8988T (cell line): ENCODE data around the gene ZBTB7A.
A peak's percentile ranks its signal among the peaks of the same experiment; 100 is the strongest.

ENCODE experiments used
- DNase-seq: peaks from one replicate; pipeline ENCODE4 v3.0.0; 2011

ZBTB7A gene

GRCh38 chr19:4052114-4052992 lies 14.3 kb downstream of the ZBTB7A start:
- no peak for DNase-seq

DNA sequence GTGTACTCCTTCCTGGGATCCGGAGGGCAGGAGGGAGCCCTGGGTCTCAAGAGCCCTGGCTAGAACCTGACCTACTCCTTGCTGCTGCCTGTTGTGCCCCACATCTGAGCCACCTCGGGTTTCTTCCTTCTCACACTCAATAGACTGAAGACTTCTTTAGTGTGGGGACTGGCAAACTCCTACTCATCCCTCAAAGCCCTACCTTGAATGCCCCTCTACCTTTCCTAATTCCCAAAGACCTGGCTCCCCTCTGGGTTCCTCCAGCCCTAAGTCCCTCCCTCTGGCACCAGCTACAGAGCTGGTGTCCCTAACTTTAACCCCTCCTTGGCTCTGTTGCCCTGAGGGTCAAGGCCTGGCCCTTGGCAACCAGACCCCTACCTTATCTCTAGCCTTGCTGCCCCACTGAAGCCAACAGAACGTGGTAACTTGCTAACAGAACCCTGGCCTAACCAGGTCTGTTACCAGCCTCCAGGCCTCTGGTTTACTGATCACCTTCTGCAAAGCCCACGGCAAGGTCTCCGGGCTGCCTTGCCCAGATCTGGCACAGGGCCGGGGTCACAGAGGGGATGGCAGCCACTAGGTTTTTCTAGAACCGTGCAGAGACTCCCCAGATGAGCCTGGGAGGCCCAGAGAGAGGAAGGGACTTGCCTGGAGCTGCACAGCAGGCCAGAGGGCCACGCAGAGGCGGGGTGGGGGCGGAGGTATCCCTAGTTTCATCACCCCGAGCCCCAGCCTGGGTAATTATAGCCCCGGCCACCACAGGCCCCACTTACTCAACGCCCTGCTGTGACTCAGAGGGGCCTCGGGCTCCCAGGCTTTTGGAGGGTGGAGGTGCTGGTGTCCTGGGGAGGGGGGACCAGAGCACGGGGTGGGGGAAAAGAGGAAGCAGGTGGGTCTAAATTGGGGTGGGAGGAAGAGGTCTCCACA lies 15.3 kb downstream of the ZBTB7A start:
- peak; percentile 34 for DNase-seq

- no peak for DNase-seq
Observed at GRCh38 chr19:4049432-4049831, 17.3 kb downstream of the ZBTB7A start.

DNA sequence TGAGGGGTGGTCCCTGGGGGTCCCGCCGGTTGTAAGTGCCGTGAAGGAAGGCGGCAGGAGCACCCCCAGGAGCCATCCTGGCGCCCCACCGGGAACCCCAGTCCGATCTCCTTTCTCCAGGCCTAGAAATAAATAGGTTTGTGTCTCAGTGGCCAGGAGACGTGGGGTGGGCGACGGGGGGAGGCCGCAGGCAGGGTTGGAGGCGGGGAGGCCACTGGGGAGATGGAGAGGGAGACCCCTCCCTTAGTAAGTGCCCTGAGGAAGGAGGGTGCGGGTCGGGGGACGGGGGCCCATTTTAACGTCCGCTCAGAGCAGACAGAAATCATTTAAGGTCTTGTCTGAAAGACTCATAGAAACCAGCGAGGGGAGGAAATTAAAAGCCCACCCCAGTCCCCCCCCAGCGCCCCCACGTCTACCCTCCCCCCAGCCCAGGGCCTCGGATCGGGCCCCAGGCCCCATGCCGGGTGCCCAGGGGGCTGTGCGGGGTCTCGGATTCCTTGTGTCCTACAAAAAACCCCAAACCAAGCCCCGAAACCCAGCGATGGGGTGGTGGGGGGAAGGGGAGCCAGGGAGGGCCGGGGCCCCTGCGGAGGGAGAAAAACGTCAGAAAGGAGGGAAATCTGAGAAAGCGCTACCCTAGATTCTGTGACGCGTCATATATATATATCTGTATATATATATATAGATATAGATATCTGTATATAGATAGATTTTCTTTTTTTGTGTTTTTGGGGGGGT lies 19.6 kb downstream of the ZBTB7A start:
- no peak for DNase-seq

DNA sequence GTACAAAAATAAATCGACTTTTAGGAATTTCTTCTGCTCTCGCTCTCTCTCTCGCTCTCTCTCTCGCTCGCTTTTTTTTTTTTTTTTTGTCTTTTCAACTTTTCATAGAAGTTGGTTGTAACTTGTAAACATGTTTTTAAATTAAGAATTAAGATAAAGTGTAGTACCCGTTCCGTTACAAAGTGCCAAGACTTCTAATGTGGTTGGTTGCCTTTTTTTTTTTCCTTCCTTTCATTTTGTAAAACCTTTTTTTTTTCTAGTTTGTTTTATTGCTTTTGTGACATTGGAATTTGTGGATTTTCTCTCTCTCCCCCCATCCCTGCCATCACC lies 20.4 kb downstream of the ZBTB7A start:
- no peak for DNase-seq

GRCh38 chr19:4045597-4046361 lies 20.9 kb downstream of the ZBTB7A start:
- peak; percentile 29 for DNase-seq

DNA sequence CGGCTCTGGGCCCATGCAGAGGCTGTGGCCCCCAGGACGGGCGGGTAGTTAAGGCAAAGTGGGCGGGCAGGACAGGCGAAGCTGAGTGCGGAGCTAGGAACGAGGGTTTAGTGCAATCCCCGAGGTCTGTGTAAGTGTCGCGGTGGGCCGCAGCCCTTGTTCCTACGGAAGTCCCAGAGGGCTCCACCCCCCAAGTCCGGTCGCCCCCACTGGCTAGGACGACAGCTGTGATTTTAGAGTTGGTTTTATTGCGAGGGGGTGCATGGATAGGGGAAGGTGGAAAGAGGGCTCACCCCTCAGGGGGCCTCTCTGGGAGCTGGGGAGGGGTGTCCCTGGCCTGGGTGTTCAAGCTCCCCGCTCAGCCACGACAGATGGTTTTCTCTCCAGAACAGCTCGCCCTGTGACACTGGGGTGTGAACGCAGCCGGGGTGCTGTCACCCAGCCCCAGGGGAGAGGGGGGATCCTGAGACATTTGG lies 21.7 kb downstream of the ZBTB7A start:
- no peak for DNase-seq

DNA sequence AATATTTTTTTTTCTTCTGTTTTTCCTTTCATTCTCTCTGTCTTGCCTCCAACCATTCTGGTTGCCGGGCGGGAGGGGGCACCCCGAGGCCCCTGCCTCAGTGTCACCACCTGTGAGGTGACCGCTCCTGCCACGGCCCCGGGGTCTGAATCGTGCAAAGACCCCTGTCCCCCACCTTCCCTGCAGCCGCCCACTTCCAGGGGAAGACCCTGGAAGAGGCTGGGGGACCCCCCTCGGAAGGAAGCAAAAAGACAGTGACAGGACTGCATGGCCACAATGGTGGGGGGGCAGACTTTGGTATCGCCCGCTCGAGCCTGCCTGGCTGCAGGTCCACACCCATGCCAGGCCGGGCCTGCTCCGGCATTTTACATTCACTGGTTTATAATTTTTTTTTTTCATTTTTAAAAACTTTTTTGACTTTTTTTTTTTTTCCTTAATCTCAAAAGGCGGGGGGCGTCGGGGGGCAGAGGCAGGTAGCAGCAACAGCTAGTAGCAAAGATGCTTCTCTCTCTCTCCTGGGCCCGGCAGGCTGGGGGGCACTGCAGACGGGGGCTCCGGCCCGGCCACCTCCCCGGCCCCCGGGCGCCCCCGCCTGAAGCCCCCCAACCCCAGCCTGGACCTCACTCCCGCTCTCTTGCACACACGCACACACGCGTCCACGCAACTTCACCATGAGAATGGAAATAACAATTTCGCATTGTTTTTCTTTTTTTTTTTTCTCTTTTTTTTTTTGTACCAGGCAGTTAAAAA lies 22.6 kb downstream of the ZBTB7A start:
- no peak for DNase-seq

DNA sequence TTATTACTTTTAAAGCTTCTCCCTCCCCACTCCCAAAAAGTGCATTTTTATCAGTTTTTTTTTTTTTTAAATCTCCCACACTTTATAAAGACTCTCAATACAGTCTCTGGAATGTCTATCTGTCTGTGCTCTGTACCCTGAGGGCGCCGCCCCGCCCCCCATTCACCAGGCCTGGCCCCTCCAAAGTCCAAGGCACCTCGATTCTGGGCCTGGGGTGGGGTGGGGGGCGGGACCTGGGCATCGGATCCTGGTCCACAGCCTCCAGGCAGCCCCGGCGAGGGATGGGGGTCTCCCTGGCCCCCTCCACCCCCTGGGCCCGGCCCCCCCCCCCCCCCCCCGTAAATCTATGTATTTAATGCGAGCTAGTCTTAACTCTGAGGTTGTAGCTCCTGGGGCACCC lies 23.3 kb downstream of the ZBTB7A start:
- DNase-seq, result no peak

DNA sequence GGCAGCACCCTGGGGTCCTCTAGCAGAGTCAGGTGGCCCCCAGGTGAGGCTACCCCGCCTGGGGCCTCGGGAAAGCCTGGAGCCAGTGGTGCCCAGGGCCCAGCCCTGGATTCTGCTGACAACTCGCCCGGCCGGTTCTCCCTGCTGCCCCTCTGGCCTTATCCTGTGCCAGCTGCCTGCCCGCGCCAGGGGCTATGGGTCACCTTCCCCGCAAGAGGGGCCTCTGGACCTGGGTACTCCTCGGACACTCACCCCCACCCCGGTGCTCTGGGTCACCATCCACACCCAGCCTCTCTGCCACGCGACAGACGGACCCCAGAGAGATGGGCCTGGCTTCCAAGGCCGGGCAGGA lies 24.0 kb downstream of the ZBTB7A start:
- DNase-seq, result no peak

DNA sequence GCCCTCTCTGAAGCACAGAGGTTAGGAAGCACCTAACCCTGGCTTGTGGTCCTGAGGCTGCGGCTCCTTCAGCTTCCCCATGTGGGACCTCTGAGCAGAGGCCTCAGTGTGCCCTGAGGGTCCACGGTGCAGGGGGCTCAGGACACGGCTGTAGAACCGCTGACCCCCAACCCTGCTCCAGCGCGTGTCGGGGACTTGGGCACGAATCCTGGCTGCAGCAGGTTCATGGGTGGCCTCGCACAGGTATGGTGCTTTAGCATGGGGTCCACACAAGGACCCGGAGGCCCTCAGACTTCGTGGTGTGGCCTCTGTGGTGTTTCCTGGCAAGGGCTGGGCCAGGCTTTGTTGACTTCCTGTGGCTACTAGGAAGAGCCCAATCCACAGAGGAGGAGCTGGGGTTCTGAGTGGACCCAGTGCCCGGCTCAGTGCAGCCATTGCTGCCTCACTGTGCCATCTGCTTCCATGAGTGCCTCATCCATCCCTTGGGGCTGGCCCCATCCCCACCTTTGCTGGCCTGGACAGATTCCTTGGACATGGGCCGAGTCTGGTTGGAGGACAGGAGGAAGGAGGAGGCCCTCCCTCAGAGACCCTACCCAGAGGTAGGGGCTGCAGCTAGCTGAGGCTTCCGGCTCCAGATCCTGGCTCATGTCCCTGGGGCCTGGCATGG lies 24.5 kb downstream of the ZBTB7A start:
- no peak for DNase-seq

DNA sequence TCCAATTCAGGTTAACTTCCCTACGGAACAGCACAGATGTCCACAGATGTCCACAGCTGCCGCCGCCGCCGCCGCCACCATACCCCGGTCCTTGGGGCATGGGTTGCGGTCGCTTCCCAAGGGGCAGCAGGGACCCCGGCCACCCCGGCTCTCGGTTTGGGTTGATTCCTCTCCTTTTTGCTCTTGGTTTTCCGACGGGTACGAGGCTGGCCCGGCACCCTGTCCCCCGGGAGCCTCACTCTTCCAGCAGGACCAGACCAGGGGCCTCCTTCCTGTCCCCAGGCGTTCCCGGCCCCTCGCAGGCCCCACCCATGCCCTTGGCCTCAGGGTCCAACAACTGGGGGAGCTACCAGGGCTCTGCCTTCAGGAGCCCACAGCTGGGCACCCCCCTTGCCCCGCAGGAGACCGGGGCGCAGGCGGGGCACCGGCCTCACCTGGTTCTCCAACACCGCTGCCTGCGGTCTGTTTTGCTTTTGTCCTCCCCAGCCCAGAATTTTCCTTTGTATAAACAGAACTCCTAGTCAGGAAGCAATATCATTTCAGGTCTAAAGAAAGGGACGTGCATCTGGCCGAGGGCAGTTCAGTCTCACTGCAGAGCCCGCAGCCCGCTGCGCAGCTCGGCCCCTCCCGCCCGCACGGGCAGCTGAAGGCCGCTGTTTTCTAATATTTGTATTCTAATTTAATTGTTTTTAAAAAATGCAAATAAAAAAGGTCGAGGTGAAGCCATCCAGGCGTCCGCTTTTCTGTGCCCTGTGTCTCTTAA lies 27.9 kb downstream of the ZBTB7A start:
- DNase-seq, result no peak

- DNase-seq, result no peak
Observed at GRCh38 chr19:4038057-4038456, 28.6 kb downstream of the ZBTB7A start.

DNA sequence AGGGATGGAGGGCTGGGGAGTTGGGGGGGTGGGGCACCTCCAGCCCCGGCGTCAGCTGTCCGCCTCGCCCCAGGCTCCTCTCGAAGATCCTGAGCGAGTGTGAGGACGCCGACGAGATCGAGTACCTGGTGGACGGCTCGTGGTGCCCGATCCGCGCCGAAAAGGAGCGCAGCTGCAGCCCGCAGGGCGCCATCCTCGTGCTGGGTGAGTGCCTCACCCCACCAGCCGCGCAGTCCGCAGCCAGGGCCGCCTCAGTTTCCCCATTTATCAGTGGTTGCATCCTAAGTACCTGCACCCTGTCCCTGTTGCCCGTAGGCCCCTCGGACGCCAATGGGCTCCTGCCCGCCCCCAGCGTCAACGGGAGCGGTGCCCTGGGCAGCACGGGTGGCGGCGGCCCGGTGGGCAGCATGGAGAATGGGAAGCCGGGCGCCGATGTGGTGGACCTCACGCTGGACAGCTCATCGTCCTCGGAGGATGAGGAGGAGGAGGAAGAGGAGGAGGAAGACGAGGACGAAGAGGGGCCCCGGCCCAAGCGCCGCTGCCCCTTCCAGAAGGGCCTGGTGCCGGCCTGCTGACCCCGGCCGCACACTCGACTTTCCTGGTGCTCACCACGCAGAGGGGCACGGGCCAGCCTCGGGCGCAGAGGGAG lies 29.3 kb downstream of the ZBTB7A start:
- DNase-seq, result no peak

DNA sequence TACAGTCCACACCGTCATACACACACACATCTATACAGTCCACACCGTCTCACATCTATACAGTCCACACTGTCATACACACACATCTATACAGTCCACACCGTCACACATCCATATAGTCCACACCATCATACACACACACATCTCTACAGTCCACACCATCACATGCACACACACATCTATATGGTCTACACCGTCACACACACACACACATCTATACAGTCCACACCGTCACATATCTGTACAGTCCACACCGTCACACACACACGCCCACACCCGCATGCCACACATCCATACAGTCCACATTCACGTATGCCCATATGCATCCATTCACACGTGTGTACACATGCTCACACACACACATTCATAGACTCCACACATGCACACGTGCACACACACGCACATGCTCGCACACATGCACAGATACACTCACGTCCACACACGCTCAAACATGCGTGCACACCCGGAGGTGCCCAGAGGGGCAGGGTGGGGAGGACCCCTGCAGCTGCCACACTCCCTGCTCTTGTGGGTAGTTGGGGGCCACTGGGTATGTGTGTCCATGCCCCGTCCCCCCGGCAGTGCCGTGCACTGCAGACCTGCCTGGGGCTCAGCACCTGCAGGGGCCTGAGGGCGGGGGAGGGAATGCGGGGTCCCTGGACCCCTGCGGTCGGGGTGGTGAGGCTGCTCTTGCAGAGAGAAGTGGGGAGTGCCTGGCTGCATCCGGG lies 30.0 kb downstream of the ZBTB7A start:
- no peak for DNase-seq

DNA sequence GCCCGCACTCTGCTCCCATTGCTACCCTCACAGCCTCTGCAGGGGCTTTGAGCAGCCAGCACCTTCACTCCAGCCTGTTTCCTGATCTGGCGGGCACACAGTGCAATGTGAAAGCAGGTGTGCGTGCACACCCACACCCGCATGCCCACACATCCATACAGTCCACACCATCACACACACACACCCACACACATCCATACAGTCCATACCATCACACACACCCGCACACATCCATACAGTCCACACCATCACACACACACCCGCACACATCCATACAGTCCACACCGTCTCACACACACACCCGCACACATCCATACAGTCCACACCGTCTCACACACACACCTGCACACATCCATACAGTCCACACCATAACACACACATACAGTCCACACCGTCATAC lies 31.1 kb downstream of the ZBTB7A start:
- no peak for DNase-seq

DNA sequence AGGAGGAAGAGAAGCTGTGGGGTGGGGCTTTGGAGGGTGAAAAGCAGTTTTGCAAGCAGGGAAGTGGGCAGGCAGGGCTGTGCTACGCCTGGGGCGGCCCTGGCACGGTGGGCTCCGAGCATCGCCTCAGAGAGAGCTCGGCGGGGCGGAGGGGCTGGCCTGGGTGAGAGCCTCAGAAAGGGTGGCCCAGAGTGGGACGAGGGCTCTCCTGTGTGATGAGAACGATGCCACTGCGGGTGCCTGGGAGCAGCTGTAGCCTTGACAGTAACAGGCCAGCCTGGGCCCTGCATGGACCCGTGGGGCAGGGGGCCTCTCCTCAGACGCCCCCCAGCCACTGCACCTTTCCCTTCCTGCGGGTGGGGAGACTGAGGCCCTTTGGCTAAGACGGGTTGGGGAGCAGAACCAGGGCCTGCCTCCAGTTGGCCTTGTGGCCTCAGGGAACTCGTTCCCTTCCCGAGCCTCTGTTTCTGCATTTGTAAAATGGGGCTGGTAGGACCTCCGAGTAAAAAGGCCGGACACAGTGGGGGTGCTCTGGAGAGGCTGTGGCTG lies 31.6 kb downstream of the ZBTB7A start:
- no peak for DNase-seq
